H1 (cell line): ENCODE measurements around the gene LDLRAD4. TPM values are rescaled to one million over a fixed set of nuclear protein-coding genes. Genes with fewer than 3 reads are reported as not detected.

Source experiments
- CHD2 ChIP-seq: IDR thresholded peaks from 2 replicates; pipeline ENCODE4 v1.6.1; 2012; ENCODE audit warnings: low read length, improper control_type of control experiment
- EZH2 ChIP-seq: fragments of 200-600 bp; sonication (generic); IDR thresholded peaks from 2 replicates; pipeline ENCODE4 v1.7.1; 2012; ENCODE audit warnings: low read depth, mild to moderate bottlenecking, moderate library complexity, low read length, inconsistent platforms; ENCODE audit not compliant: severe bottlenecking
- HDAC6 ChIP-seq: IDR thresholded peaks from one replicate; pipeline ENCODE4 v1.7.1; 2012; ENCODE audit warnings: low read depth, mild to moderate bottlenecking, inconsistent platforms, low read length, moderate library complexity
- MAFK ChIP-seq: IDR thresholded peaks from 2 replicates; pipeline ENCODE4 v1.6.1; 2012; ENCODE audit warnings: low read depth, mild to moderate bottlenecking, improper control_type of control experiment, low read length
- PHF8 ChIP-seq: fragments of 200-600 bp; sonication (generic); conservative IDR thresholded peaks from 2 replicates; pipeline ENCODE4 v1.7.1; 2012; ENCODE audit warnings: low read depth, mild to moderate bottlenecking, inconsistent platforms, low read length, moderate library complexity
- RBBP5 ChIP-seq: IDR thresholded peaks from 2 replicates; pipeline ENCODE4 v1.7.1; 2012; ENCODE audit warnings: low read depth, mild to moderate bottlenecking, inconsistent platforms, low read length, moderate library complexity, borderline replicate concordance
- RFX5 ChIP-seq: IDR thresholded peaks from 2 replicates; pipeline ENCODE4 v1.6.1; 2011; ENCODE audit warnings: low read depth, low read length, improper control_type of control experiment, borderline replicate concordance
- RXRA ChIP-seq: IDR thresholded peaks from 2 replicates; pipeline ENCODE4 v1.6.1; 2011; ENCODE audit warnings: low read depth, mild to moderate bottlenecking, low read length, moderate library complexity; ENCODE audit not compliant: insufficient read depth
- SIN3A ChIP-seq, 2 experiments: IDR thresholded peaks in 1 of 2; conservative IDR thresholded peaks in 1 of 2; 2 replicates each; pipeline ENCODE4 v1.6.1; 2011 to 2012; ENCODE audit warnings: low read length in 2 of 2, improper control_type of control experiment in 1 of 2, low read depth in 1 of 2, mild to moderate bottlenecking in 1 of 2
- TEAD4 ChIP-seq: IDR thresholded peaks from 2 replicates; pipeline ENCODE4 v1.6.1; 2012; ENCODE audit warnings: low read depth, low read length, inconsistent platforms, mixed read lengths
- YY1 ChIP-seq: IDR thresholded peaks from 2 replicates; pipeline ENCODE4 v1.6.1; 2011; ENCODE audit warnings: low read depth, mild to moderate bottlenecking, low read length
- polyA plus RNA-seq, 7 experiments: library from polyadenylated mRNA; depleted of rRNA in 3 of 7; stranded (reverse) in 5 of 7; unstranded in 2 of 7; fragments of >200 nt in 5 of 7; fragments of 200-250 nt in 2 of 7; gene quantifications; 1 replicate in 5 of 7; 2 replicates in 1 of 7; 4 replicates in 1 of 7; pipeline versions ENCODE4 v1.2.1 to v1.2.3, GENCODE V29; 2011 to 2013; ENCODE audit warnings: missing spikeins in 2 of 7, mixed read lengths in 2 of 7
- total RNA-seq: library from RNA; stranded (reverse); fragmentation: NEBNext Ultra II Directional; extraction: Animal tissue kit (Norgen Biotek cat#: 25700); gene quantifications from 2 replicates; pipeline ENCODE4 v1.2.1, GENCODE V29; 2021
- TF ChIP-seq, protein P1 (sequence below): IDR thresholded peaks from 2 replicates; pipeline ENCODE4 v1.6.1; 2011; ENCODE audit warnings: low read length, improper control_type of control experiment

The LDLRAD4 gene
- total and polyA plus RNA-seq, 2 of the 8 experiments (the other 6 are each of a cell fraction or from before 2014, with no cell fraction given), result 0.77 to 1.4 TPM

DNA sequence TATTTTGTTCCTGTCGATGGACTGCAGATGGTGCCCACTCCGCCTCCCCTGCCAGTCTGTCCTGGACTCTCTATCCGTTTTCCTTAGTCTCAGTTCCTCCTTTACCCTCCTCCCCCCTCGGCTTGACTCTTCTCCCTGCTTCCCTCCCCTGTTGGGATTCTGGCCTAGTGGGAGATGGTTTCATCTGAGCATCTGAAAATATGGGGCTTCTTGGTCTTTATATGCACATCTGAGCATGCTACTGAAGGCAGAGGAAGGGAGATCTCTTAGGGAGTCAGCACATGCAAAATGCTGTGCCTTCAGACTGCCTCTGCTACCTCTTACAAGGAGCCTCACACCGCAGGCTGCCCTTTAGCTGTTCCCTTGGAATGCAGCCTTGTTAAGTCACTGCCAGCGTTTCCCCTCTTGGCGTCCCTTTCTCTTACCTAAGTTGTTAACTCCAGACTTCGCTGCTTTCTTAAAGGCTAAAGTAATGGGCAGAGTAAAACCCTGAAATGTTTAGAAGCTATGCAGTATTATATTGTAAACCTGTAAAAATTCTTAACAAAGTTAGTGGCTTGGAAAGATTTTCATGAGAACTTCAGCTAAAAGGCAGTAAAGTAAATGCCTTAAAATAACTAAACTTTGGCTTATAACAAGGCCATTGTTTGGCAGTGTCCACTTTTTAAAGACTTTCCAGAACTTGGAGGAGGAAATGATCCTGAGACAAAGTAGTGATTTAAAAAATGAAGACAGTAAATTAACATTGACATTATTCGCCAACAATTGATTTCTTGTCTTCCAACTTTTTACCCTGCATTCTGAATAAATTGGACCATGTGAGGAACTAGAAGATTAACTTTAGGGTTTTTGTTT lies 49.8 kb downstream of the LDLRAD4 start (continued):
- TF ChIP-seq TEAD4 (peak; percentile 93), SIN3A (conservative IDR thresholded peaks at IDR 0.05 in 1 of 2, IDR thresholded peaks at IDR 0.05 in 1 of 2; ENCODE audit: low read depth in 1 of 2, low read length in 2 of 2) (no peak), PHF8 (no peak), CHD2 (no peak), RXRA (no peak), YY1 (no peak), HDAC6 (no peak), EZH2 (no peak), RFX5 (no peak), MAFK (no peak), RBBP5 (no peak)
- TF ChIP-seq, protein P1, sequence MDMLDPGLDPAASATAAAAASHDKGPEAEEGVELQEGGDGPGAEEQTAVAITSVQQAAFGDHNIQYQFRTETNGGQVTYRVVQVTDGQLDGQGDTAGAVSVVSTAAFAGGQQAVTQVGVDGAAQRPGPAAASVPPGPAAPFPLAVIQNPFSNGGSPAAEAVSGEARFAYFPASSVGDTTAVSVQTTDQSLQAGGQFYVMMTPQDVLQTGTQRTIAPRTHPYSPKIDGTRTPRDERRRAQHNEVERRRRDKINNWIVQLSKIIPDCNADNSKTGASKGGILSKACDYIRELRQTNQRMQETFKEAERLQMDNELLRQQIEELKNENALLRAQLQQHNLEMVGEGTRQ, result no peak
